Liver (tissue), 9 donors: ENCODE results near the gene GSTM3. TPM values are rescaled to one million over a fixed set of nuclear protein-coding genes. Genes with fewer than 3 reads are reported as not detected.

Experiments used
- DNase-seq: peaks from one replicate; pipeline ENCODE4 v3.0.0-alpha.2; 2017; ENCODE audit warnings: low spot score
- H3K27ac ChIP-seq, 2 donors: one replicate each; pipeline ENCODE4 v1.7.0; 2013; ENCODE audit warnings: inconsistent platforms in 2 of 2, low read length in 2 of 2, control low read depth in 1 of 2, low read depth in 1 of 2, mild to moderate bottlenecking in 1 of 2
- H3K27me3 ChIP-seq, 4 donors: one replicate each; pipeline versions ENCODE4 v1.6.1 to v1.7.0; 2013; ENCODE audit warnings: low read length in 3 of 4, inconsistent platforms in 1 of 4, mild to moderate bottlenecking in 1 of 4, moderate library complexity in 1 of 4; ENCODE audit not compliant: control insufficient read depth in 4 of 4, insufficient read depth in 4 of 4
- H3K36me3 ChIP-seq, 4 donors: one replicate each; pipeline versions ENCODE4 v1.6.1 to v1.7.0; 2013; ENCODE audit warnings: low read length in 3 of 4, mild to moderate bottlenecking in 3 of 4, low read depth in 1 of 4, moderate library complexity in 1 of 4; ENCODE audit not compliant: control insufficient read depth in 4 of 4, insufficient read depth in 3 of 4
- H3K4me1 ChIP-seq, 4 donors: one replicate each; pipeline versions ENCODE4 v1.6.1 to v1.7.0; 2013; ENCODE audit warnings: low read length in 3 of 4, mild to moderate bottlenecking in 3 of 4, moderate library complexity in 1 of 4; ENCODE audit not compliant: control insufficient read depth in 4 of 4, insufficient read depth in 4 of 4
- H3K4me3 ChIP-seq, 3 donors: one replicate each; pipeline versions ENCODE4 v1.6.1 to v1.7.0; 2013; ENCODE audit warnings: low read length in 3 of 3, control low read depth in 1 of 3, low read depth in 1 of 3, mild to moderate bottlenecking in 1 of 3
- H3K9ac ChIP-seq, 2 donors: one replicate each; pipeline ENCODE4 v1.7.0; 2013; ENCODE audit warnings: low read length in 2 of 2, mild to moderate bottlenecking in 2 of 2, moderate library complexity in 2 of 2, control low read depth in 1 of 2, low read depth in 1 of 2
- H3K9me3 ChIP-seq, 4 donors: one replicate each; pipeline versions ENCODE4 v1.6.1 to v1.7.0; 2013; ENCODE audit warnings: low read length in 3 of 4; ENCODE audit not compliant: control insufficient read depth in 4 of 4
- ATF3 ChIP-seq: IDR thresholded peaks from 2 replicates; pipeline ENCODE4 v1.6.1; 2016; ENCODE audit warnings: antibody characterized with exemption
- EGR1 ChIP-seq, 2 donors: IDR thresholded peaks; 2 replicates each; pipeline ENCODE4 v1.6.1; 2016 to 2018; ENCODE audit warnings: antibody characterized with exemption in 2 of 2, low read depth in 2 of 2
- FOXA1 ChIP-seq: IDR thresholded peaks from 2 replicates; pipeline ENCODE4 v1.6.1; 2016; ENCODE audit warnings: antibody characterized with exemption
- FOXA2 ChIP-seq: IDR thresholded peaks from 2 replicates; pipeline ENCODE4 v1.6.1; 2016; ENCODE audit warnings: antibody characterized with exemption
- GABPA ChIP-seq, 2 donors: IDR thresholded peaks in 1 of 2; conservative IDR thresholded peaks in 1 of 2; 2 replicates each; pipeline ENCODE4 v1.6.1; 2016; ENCODE audit warnings: antibody characterized with exemption in 2 of 2, mild to moderate bottlenecking in 1 of 2, moderate library complexity in 1 of 2
- HNF4A ChIP-seq, 2 donors: conservative IDR thresholded peaks; 2 replicates each; pipeline ENCODE4 v1.6.1; 2016; ENCODE audit warnings: antibody characterized with exemption in 2 of 2, mild to moderate bottlenecking in 2 of 2
- HNF4G ChIP-seq: IDR thresholded peaks from 2 replicates; pipeline ENCODE4 v1.6.1; 2016; ENCODE audit warnings: antibody characterized with exemption
- JUND ChIP-seq, 2 donors: IDR thresholded peaks; 2 replicates each; pipeline ENCODE4 v1.6.1; 2016; ENCODE audit warnings: antibody characterized with exemption in 2 of 2
- MAX ChIP-seq: IDR thresholded peaks from 2 replicates; pipeline ENCODE4 v1.6.1; 2016; ENCODE audit warnings: antibody characterized with exemption
- NR2F2 ChIP-seq: IDR thresholded peaks from 2 replicates; pipeline ENCODE4 v1.6.1; 2016; ENCODE audit warnings: antibody characterized with exemption
- RAD21 ChIP-seq, 2 donors: IDR thresholded peaks; 2 replicates each; pipeline ENCODE4 v1.6.1; 2016; ENCODE audit warnings: antibody characterized with exemption in 2 of 2, mild to moderate bottlenecking in 2 of 2
- RXRA ChIP-seq, 2 donors: IDR thresholded peaks; 2 replicates each; pipeline ENCODE4 v1.6.1; 2017 to 2018; ENCODE audit warnings: antibody characterized with exemption in 2 of 2, mild to moderate bottlenecking in 1 of 2
- SP1 ChIP-seq: IDR thresholded peaks from 2 replicates; pipeline ENCODE4 v1.6.1; 2018; ENCODE audit warnings: antibody characterized with exemption, mild to moderate bottlenecking
- TAF1 ChIP-seq: conservative IDR thresholded peaks from 2 replicates; pipeline ENCODE4 v1.6.1; 2016; ENCODE audit warnings: antibody characterized with exemption, mild to moderate bottlenecking
- YY1 ChIP-seq: IDR thresholded peaks from 2 replicates; pipeline ENCODE4 v1.6.1; 2016; ENCODE audit warnings: antibody characterized with exemption, mild to moderate bottlenecking
- WGBS: extraction: QIAGEN DNeasy Blood & Tissue Kit; methylation state at CpG from one replicate; pipeline ENCODE4 v1.1.7; 2013; 5-methylcytosine and 5-hydroxymethylcytosine counted together
- polyA plus RNA-seq, 2 donors: library from polyadenylated mRNA; stranded (reverse) in 1 of 2; unstranded in 1 of 2; fragments of 200-250 nt in 1 of 2; fragments of >200 nt in 1 of 2; fragmentation: Nextera tagmentation in 1 of 2; extraction: Ambion mirVana in 1 of 2; gene quantifications; one replicate each; pipeline versions ENCODE4 v1.2.1 to v1.2.3, GENCODE V29; 2013 to 2015
- total RNA-seq, 2 donors: library from RNA; depleted of rRNA; stranded (reverse); fragments of >200 nt; gene quantifications; one replicate each; pipeline ENCODE4 v1.2.3, GENCODE V29; 2014
- TF ChIP-seq, protein P1 (sequence below): IDR thresholded peaks from 2 replicates; pipeline ENCODE4 v1.6.1; 2016; ENCODE audit warnings: antibody characterized with exemption, mild to moderate bottlenecking
- TF ChIP-seq, protein P2 (sequence below): fragments of 150-350 bp; IDR thresholded peaks from 2 replicates; pipeline ENCODE4 v1.5.1; 2017; ENCODE audit warnings: improper control_type of control experiment, low read depth, low read length; ENCODE audit not compliant: missing input control
- TF ChIP-seq, protein P3 (sequence below): IDR thresholded peaks from 2 replicates; pipeline ENCODE4 v1.6.1; 2016; ENCODE audit warnings: antibody characterized with exemption
- donor health status: healthy.
- donor health status: healthy.
- donor health status: healthy.
- donor health status: healthy.
- donor health status: healthy.

The GSTM3 gene
- total and polyA plus RNA-seq, 4 donors, result 6.9 to 51.5 (median 34.9) TPM

GRCh38 chr1:109754738-109755137 is 13.9 kb upstream of the GSTM3 start:
- DNase-seq, result no peak
- Histone ChIP-seq H3K4me1 (no peaks in the 10 kb centered on the region), H3K9ac (no peak overlapping the region), H3K4me3 (no peak overlapping the region), H3K36me3 (no peaks in the 10 kb centered on the region), H3K27ac (no peak overlapping the region), H3K9me3 (no peaks in the 10 kb centered on the region), H3K27me3 (no peaks in the 10 kb centered on the region)
- 88% methylated on average over 2 of the region's 2 CpGs for WGBS
- TF ChIP-seq FOXA1, result no peak

DNA sequence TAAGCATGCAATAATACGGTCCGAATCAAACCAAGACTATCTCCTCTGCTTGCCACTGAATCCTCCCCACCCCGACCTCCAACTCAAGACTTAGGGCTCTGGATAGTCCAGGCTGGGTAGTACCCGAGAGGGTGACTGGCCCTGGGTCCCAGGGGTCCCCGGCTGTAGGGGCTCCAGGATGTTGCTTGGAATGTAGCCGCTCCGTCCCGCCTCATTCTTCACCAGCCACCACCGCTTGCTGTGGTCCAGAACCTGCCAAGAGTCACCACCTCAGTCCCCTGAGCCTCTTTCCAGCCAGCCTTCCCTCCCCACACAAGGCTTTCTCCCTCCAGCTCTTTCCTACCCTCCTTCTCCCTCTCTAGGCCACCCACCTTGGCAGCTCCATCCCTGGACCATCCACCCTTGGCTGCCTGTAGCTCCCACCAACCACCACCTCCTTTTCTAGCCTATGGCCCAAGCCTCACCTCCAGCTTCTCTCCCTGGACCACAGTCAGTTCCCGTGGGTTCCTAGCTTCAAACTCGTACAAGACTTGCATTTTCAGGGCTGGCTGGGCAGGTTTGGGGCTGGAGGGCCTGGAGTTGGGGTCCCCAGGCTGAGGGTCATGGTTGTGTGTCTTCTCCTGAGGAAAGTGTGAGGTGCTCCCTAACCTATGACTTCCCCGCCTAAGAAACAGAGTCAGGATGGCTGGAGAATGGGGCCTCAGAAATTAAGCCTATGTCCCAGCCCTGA is 10.9 kb upstream of the GSTM3 start:
- H3K27me3 ChIP-seq, result no peaks in the 10 kb centered on the region
- H3K9me3 ChIP-seq, result no peaks in the 10 kb centered on the region
- H3K36me3 ChIP-seq, result no peaks in the 10 kb centered on the region
- no peak for DNase-seq
- WGBS, result 94% methylated on average over 12 of the region's 12 CpGs
- no peak overlapping the region for H3K9ac ChIP-seq
- no peak overlapping the region for H3K4me3 ChIP-seq
- H3K27ac ChIP-seq, result no peak overlapping the region
- TF ChIP-seq EGR1 (IDR thresholded peaks at IDR 0.05; ENCODE audit: low read depth in 2 of 2), result no peak
- TF ChIP-seq ATF3, result no peak
- no peak for TF ChIP-seq HNF4A (conservative IDR thresholded peaks at IDR 0.05)
- TF ChIP-seq FOXA1, result no peak
- no peak for TF ChIP-seq TAF1
- no peak for TF ChIP-seq NR2F2
- TF ChIP-seq, protein P1, sequence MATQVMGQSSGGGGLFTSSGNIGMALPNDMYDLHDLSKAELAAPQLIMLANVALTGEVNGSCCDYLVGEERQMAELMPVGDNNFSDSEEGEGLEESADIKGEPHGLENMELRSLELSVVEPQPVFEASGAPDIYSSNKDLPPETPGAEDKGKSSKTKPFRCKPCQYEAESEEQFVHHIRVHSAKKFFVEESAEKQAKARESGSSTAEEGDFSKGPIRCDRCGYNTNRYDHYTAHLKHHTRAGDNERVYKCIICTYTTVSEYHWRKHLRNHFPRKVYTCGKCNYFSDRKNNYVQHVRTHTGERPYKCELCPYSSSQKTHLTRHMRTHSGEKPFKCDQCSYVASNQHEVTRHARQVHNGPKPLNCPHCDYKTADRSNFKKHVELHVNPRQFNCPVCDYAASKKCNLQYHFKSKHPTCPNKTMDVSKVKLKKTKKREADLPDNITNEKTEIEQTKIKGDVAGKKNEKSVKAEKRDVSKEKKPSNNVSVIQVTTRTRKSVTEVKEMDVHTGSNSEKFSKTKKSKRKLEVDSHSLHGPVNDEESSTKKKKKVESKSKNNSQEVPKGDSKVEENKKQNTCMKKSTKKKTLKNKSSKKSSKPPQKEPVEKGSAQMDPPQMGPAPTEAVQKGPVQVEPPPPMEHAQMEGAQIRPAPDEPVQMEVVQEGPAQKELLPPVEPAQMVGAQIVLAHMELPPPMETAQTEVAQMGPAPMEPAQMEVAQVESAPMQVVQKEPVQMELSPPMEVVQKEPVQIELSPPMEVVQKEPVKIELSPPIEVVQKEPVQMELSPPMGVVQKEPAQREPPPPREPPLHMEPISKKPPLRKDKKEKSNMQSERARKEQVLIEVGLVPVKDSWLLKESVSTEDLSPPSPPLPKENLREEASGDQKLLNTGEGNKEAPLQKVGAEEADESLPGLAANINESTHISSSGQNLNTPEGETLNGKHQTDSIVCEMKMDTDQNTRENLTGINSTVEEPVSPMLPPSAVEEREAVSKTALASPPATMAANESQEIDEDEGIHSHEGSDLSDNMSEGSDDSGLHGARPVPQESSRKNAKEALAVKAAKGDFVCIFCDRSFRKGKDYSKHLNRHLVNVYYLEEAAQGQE, result no peak
- TF ChIP-seq SP1, result no peak
- no peak for TF ChIP-seq JUND (IDR thresholded peaks at IDR 0.05)
- TF ChIP-seq YY1, result no peak
- TF ChIP-seq FOXA2, result no peak
- TF ChIP-seq, protein P2, sequence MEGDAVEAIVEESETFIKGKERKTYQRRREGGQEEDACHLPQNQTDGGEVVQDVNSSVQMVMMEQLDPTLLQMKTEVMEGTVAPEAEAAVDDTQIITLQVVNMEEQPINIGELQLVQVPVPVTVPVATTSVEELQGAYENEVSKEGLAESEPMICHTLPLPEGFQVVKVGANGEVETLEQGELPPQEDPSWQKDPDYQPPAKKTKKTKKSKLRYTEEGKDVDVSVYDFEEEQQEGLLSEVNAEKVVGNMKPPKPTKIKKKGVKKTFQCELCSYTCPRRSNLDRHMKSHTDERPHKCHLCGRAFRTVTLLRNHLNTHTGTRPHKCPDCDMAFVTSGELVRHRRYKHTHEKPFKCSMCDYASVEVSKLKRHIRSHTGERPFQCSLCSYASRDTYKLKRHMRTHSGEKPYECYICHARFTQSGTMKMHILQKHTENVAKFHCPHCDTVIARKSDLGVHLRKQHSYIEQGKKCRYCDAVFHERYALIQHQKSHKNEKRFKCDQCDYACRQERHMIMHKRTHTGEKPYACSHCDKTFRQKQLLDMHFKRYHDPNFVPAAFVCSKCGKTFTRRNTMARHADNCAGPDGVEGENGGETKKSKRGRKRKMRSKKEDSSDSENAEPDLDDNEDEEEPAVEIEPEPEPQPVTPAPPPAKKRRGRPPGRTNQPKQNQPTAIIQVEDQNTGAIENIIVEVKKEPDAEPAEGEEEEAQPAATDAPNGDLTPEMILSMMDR, result no peak
- TF ChIP-seq, protein P3, sequence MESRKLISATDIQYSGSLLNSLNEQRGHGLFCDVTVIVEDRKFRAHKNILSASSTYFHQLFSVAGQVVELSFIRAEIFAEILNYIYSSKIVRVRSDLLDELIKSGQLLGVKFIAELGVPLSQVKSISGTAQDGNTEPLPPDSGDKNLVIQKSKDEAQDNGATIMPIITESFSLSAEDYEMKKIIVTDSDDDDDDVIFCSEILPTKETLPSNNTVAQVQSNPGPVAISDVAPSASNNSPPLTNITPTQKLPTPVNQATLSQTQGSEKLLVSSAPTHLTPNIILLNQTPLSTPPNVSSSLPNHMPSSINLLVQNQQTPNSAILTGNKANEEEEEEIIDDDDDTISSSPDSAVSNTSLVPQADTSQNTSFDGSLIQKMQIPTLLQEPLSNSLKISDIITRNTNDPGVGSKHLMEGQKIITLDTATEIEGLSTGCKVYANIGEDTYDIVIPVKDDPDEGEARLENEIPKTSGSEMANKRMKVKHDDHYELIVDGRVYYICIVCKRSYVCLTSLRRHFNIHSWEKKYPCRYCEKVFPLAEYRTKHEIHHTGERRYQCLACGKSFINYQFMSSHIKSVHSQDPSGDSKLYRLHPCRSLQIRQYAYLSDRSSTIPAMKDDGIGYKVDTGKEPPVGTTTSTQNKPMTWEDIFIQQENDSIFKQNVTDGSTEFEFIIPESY, result no peak
- TF ChIP-seq HNF4G, result no peak
- no peak for TF ChIP-seq RAD21 (IDR thresholded peaks at IDR 0.05)
- no peak for TF ChIP-seq RXRA (IDR thresholded peaks at IDR 0.05)
- TF ChIP-seq MAX, result no peak
- no peak for TF ChIP-seq GABPA (IDR thresholded peaks at IDR 0.05 in 1 of 2, conservative IDR thresholded peaks at IDR 0.05 in 1 of 2)
- no peaks in the 10 kb centered on the region for H3K4me1 ChIP-seq
